Liver (tissue), 9 donors: ENCODE data around the gene FCSK. TPM values are rescaled to one million over a fixed set of nuclear protein-coding genes. Genes with fewer than 3 reads are reported as not detected.
"Not testable (repeated sequence)": the region's sequence is repeated elsewhere in the genome, so short reads cannot be mapped to it uniquely, and the experiment has no call there.

Experiments
- DNase-seq: peaks from one replicate; pipeline ENCODE4 v3.0.0-alpha.2; 2017; ENCODE audit warnings: low spot score
- H3K27ac ChIP-seq, 2 donors: one replicate each; pipeline ENCODE4 v1.7.0; 2013; ENCODE audit warnings: inconsistent platforms in 2 of 2, low read length in 2 of 2, control low read depth in 1 of 2, low read depth in 1 of 2, mild to moderate bottlenecking in 1 of 2
- H3K27me3 ChIP-seq, 4 donors: one replicate each; pipeline versions ENCODE4 v1.6.1 to v1.7.0; 2013; ENCODE audit warnings: low read length in 3 of 4, inconsistent platforms in 1 of 4, mild to moderate bottlenecking in 1 of 4, moderate library complexity in 1 of 4; ENCODE audit not compliant: control insufficient read depth in 4 of 4, insufficient read depth in 4 of 4
- H3K36me3 ChIP-seq, 4 donors: one replicate each; pipeline versions ENCODE4 v1.6.1 to v1.7.0; 2013; ENCODE audit warnings: low read length in 3 of 4, mild to moderate bottlenecking in 3 of 4, low read depth in 1 of 4, moderate library complexity in 1 of 4; ENCODE audit not compliant: control insufficient read depth in 4 of 4, insufficient read depth in 3 of 4
- H3K4me1 ChIP-seq, 4 donors: one replicate each; pipeline versions ENCODE4 v1.6.1 to v1.7.0; 2013; ENCODE audit warnings: low read length in 3 of 4, mild to moderate bottlenecking in 3 of 4, moderate library complexity in 1 of 4; ENCODE audit not compliant: control insufficient read depth in 4 of 4, insufficient read depth in 4 of 4
- H3K4me3 ChIP-seq, 3 donors: one replicate each; pipeline versions ENCODE4 v1.6.1 to v1.7.0; 2013; ENCODE audit warnings: low read length in 3 of 3, control low read depth in 1 of 3, low read depth in 1 of 3, mild to moderate bottlenecking in 1 of 3
- H3K9ac ChIP-seq, 2 donors: one replicate each; pipeline ENCODE4 v1.7.0; 2013; ENCODE audit warnings: low read length in 2 of 2, mild to moderate bottlenecking in 2 of 2, moderate library complexity in 2 of 2, control low read depth in 1 of 2, low read depth in 1 of 2
- H3K9me3 ChIP-seq, 4 donors: one replicate each; pipeline versions ENCODE4 v1.6.1 to v1.7.0; 2013; ENCODE audit warnings: low read length in 3 of 4; ENCODE audit not compliant: control insufficient read depth in 4 of 4
- EGR1 ChIP-seq, 2 donors: IDR thresholded peaks; 2 replicates each; pipeline ENCODE4 v1.6.1; 2016 to 2018; ENCODE audit warnings: antibody characterized with exemption in 2 of 2, low read depth in 2 of 2
- FOXA1 ChIP-seq: IDR thresholded peaks from 2 replicates; pipeline ENCODE4 v1.6.1; 2016; ENCODE audit warnings: antibody characterized with exemption
- FOXA2 ChIP-seq: IDR thresholded peaks from 2 replicates; pipeline ENCODE4 v1.6.1; 2016; ENCODE audit warnings: antibody characterized with exemption
- GABPA ChIP-seq, 2 donors: IDR thresholded peaks in 1 of 2; conservative IDR thresholded peaks in 1 of 2; 2 replicates each; pipeline ENCODE4 v1.6.1; 2016; ENCODE audit warnings: antibody characterized with exemption in 2 of 2, mild to moderate bottlenecking in 1 of 2, moderate library complexity in 1 of 2
- HNF4G ChIP-seq: IDR thresholded peaks from 2 replicates; pipeline ENCODE4 v1.6.1; 2016; ENCODE audit warnings: antibody characterized with exemption
- JUND ChIP-seq, 2 donors: IDR thresholded peaks; 2 replicates each; pipeline ENCODE4 v1.6.1; 2016; ENCODE audit warnings: antibody characterized with exemption in 2 of 2
- NR2F2 ChIP-seq: IDR thresholded peaks from 2 replicates; pipeline ENCODE4 v1.6.1; 2016; ENCODE audit warnings: antibody characterized with exemption
- SP1 ChIP-seq: IDR thresholded peaks from 2 replicates; pipeline ENCODE4 v1.6.1; 2018; ENCODE audit warnings: antibody characterized with exemption, mild to moderate bottlenecking
- TAF1 ChIP-seq: conservative IDR thresholded peaks from 2 replicates; pipeline ENCODE4 v1.6.1; 2016; ENCODE audit warnings: antibody characterized with exemption, mild to moderate bottlenecking
- YY1 ChIP-seq: IDR thresholded peaks from 2 replicates; pipeline ENCODE4 v1.6.1; 2016; ENCODE audit warnings: antibody characterized with exemption, mild to moderate bottlenecking
- WGBS: extraction: QIAGEN DNeasy Blood & Tissue Kit; methylation state at CpG from one replicate; pipeline ENCODE4 v1.1.7; 2013; 5-methylcytosine and 5-hydroxymethylcytosine counted together
- polyA plus RNA-seq, 2 donors: library from polyadenylated mRNA; stranded (reverse) in 1 of 2; unstranded in 1 of 2; fragments of 200-250 nt in 1 of 2; fragments of >200 nt in 1 of 2; fragmentation: Nextera tagmentation in 1 of 2; extraction: Ambion mirVana in 1 of 2; gene quantifications; one replicate each; pipeline versions ENCODE4 v1.2.1 to v1.2.3, GENCODE V29; 2013 to 2015
- total RNA-seq, 2 donors: library from RNA; depleted of rRNA; stranded (reverse); fragments of >200 nt; gene quantifications; one replicate each; pipeline ENCODE4 v1.2.3, GENCODE V29; 2014
- TF ChIP-seq, protein P1 (sequence below): fragments of 150-350 bp; IDR thresholded peaks from 2 replicates; pipeline ENCODE4 v1.5.1; 2017; ENCODE audit warnings: improper control_type of control experiment, low read depth, low read length; ENCODE audit not compliant: missing input control
- TF ChIP-seq, protein P2 (sequence below): IDR thresholded peaks from 2 replicates; pipeline ENCODE4 v1.6.1; 2016; ENCODE audit warnings: antibody characterized with exemption
- TF ChIP-seq, protein P3 (sequence below): IDR thresholded peaks from 2 replicates; pipeline ENCODE4 v1.6.1; 2016; ENCODE audit warnings: antibody characterized with exemption, mild to moderate bottlenecking
- TF ChIP-seq, protein P4 (sequence below): IDR thresholded peaks from 2 replicates; pipeline ENCODE4 v1.6.1; 2016; ENCODE audit warnings: antibody characterized with exemption
- donor health status: healthy.
- donor health status: healthy.
- donor health status: healthy.
- donor health status: healthy.
- donor health status: healthy.

FCSK gene
- total RNA-seq, result 10 to 100 TPM in 1 of 2 donors, 1 to 10 TPM in 1; 7.3 to 20.2 TPM
- 1 to 10 TPM; 4.3 to 9.7 TPM for polyA plus RNA-seq

DNA sequence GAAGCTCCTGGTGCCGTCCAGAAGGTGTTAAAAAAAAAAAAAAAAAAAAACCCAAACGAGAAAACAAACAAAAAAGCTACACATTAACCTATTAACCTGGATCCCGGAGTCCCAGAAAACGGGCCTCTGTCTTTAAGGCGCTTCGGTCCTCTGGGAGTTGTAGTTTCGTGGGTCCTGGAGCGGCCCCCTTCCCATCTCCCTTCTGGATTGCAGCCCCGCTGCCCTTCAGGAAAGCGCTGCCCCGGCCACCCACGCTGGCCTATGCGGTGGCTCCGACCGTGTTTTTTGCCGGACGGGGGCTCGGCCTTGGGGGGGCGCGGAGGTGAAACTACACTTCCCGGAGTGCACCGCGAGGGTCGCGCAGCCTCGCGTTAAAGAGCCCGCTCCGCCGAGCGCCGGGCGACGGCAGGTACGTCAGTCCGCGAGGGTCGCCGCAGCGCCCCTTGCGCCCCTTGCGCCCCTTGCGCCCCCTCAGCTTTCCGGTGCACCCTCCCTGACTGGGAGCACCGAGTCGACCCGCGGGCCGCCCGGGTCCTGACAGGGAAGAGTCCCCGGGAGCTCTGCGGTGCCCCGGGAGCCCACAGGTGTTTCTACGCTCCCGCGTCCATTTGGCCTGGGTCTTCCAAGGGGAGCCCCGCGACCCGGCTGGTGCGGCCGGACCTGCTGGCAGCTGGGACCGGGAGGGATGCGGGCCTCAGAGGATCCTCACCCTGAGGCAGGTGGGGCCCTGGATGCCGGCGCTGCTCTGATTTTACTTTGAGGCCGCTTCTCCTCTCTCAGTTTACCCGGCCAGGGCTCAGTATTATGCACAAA lies at the start of gene FCSK:
Gene FCSK, plus strand, starts transcription at position 374 of the 813 bp plus-strand sequence. CDS start 8,596 bp downstream, outside the sequence.
- DNase-seq, result peak; percentile 81
- TF ChIP-seq, protein P1, sequence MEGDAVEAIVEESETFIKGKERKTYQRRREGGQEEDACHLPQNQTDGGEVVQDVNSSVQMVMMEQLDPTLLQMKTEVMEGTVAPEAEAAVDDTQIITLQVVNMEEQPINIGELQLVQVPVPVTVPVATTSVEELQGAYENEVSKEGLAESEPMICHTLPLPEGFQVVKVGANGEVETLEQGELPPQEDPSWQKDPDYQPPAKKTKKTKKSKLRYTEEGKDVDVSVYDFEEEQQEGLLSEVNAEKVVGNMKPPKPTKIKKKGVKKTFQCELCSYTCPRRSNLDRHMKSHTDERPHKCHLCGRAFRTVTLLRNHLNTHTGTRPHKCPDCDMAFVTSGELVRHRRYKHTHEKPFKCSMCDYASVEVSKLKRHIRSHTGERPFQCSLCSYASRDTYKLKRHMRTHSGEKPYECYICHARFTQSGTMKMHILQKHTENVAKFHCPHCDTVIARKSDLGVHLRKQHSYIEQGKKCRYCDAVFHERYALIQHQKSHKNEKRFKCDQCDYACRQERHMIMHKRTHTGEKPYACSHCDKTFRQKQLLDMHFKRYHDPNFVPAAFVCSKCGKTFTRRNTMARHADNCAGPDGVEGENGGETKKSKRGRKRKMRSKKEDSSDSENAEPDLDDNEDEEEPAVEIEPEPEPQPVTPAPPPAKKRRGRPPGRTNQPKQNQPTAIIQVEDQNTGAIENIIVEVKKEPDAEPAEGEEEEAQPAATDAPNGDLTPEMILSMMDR, result no peak
- peak in 1 of 2 donors; percentile 12 for TF ChIP-seq JUND (IDR thresholded peaks at IDR 0.05)
- TF ChIP-seq FOXA1, result no peak
- TF ChIP-seq, protein P2, sequence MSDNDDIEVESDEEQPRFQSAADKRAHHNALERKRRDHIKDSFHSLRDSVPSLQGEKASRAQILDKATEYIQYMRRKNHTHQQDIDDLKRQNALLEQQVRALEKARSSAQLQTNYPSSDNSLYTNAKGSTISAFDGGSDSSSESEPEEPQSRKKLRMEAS, result peak; percentile 72
- peak in 1 of 2 donors; percentile 11 for TF ChIP-seq GABPA (IDR thresholded peaks at IDR 0.05 in 1 of 2, conservative IDR thresholded peaks at IDR 0.05 in 1 of 2)
- no peak for TF ChIP-seq HNF4G
- no peak for TF ChIP-seq FOXA2
- TF ChIP-seq SP1, result peak; percentile 25
- TF ChIP-seq, protein P3, sequence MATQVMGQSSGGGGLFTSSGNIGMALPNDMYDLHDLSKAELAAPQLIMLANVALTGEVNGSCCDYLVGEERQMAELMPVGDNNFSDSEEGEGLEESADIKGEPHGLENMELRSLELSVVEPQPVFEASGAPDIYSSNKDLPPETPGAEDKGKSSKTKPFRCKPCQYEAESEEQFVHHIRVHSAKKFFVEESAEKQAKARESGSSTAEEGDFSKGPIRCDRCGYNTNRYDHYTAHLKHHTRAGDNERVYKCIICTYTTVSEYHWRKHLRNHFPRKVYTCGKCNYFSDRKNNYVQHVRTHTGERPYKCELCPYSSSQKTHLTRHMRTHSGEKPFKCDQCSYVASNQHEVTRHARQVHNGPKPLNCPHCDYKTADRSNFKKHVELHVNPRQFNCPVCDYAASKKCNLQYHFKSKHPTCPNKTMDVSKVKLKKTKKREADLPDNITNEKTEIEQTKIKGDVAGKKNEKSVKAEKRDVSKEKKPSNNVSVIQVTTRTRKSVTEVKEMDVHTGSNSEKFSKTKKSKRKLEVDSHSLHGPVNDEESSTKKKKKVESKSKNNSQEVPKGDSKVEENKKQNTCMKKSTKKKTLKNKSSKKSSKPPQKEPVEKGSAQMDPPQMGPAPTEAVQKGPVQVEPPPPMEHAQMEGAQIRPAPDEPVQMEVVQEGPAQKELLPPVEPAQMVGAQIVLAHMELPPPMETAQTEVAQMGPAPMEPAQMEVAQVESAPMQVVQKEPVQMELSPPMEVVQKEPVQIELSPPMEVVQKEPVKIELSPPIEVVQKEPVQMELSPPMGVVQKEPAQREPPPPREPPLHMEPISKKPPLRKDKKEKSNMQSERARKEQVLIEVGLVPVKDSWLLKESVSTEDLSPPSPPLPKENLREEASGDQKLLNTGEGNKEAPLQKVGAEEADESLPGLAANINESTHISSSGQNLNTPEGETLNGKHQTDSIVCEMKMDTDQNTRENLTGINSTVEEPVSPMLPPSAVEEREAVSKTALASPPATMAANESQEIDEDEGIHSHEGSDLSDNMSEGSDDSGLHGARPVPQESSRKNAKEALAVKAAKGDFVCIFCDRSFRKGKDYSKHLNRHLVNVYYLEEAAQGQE, result peak; percentile 15
- peak; percentile 48 for TF ChIP-seq YY1
- TF ChIP-seq NR2F2, result peak; percentile 63
- no peak for TF ChIP-seq TAF1
- TF ChIP-seq, protein P4, sequence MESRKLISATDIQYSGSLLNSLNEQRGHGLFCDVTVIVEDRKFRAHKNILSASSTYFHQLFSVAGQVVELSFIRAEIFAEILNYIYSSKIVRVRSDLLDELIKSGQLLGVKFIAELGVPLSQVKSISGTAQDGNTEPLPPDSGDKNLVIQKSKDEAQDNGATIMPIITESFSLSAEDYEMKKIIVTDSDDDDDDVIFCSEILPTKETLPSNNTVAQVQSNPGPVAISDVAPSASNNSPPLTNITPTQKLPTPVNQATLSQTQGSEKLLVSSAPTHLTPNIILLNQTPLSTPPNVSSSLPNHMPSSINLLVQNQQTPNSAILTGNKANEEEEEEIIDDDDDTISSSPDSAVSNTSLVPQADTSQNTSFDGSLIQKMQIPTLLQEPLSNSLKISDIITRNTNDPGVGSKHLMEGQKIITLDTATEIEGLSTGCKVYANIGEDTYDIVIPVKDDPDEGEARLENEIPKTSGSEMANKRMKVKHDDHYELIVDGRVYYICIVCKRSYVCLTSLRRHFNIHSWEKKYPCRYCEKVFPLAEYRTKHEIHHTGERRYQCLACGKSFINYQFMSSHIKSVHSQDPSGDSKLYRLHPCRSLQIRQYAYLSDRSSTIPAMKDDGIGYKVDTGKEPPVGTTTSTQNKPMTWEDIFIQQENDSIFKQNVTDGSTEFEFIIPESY, result peak; percentile 56
- no peak for TF ChIP-seq EGR1 (IDR thresholded peaks at IDR 0.05; ENCODE audit: low read depth in 2 of 2)
- H3K4me3 ChIP-seq, result peak within 1 kb of the TSS; percentile 79 to 97 (median 92)
- H3K9me3 ChIP-seq, result no peaks in the 10 kb centered on the region
- no peaks in the 10 kb centered on the region for H3K36me3 ChIP-seq
- H3K9ac ChIP-seq, result peak within 1 kb of the TSS; percentile 52 to 97
- no peaks in the 10 kb centered on the region for H3K27me3 ChIP-seq
- H3K27ac ChIP-seq, result peak within 1 kb of the TSS; percentile 97 to 100
- under 1% methylated on average over 67 of the region's 67 CpGs for WGBS
- H3K4me1 ChIP-seq, result peaks cover 2 to 17% (median 5%) of the 10 kb centered on the region in 4 donors

DNA sequence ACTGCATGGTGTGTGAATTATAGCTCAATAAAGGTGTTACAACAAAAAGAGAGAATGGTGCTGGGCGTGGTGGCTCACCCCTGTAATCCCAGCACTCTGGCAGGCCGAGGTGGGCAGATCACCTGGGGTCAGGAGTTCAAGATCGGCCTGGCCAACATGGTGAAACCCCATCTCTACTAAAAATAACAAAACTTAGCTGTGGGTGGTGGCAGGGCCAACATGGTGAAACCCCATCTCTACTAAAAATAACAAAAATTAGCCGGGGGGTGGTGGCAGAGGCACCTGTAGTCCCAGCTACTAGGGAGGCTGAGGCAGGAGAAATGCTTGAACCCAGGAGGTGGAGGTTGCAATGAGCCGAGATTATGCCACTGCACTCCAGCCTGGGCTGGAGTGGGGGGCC lies 48.3 kb upstream of the FCSK start:
- not testable (repeated sequence) for H3K36me3 ChIP-seq, H3K9me3 ChIP-seq, DNase-seq, H3K27ac ChIP-seq, H3K4me3 ChIP-seq, H3K9ac ChIP-seq, H3K27me3 ChIP-seq
- WGBS, result 88% methylated on average over 5 of the region's 5 CpGs
- peaks cover 0 to 12% (median 8%) of the 10 kb centered on the region in 4 donors for H3K4me1 ChIP-seq
